Choroid plexus epithelial cell (primary cell): ENCODE results near the gene GALNT11.
A peak's percentile ranks its signal among the peaks of the same experiment; 100 is the strongest.

Experiments
- DNase-seq: peaks from one replicate; pipeline ENCODE4 v3.0.0-alpha.2; 2010; ENCODE audit warnings: low read depth
- H3K4me3 ChIP-seq: 2 replicates; pipeline ENCODE4 v1.5.1; 2011; ENCODE audit warnings: low read depth, mild to moderate bottlenecking, control low read depth, low read length, moderate library complexity
- CTCF ChIP-seq: conservative IDR thresholded peaks from 2 replicates; pipeline ENCODE4 v1.5.1; 2011; ENCODE audit warnings: low read depth, mild to moderate bottlenecking, control low read depth, inconsistent platforms, low read length, moderate library complexity

Gene GALNT11

GRCh38 chr7:152108359-152108758 lies 82.9 kb downstream of the GALNT11 start:
- peak; percentile 12 for DNase-seq
- TF ChIP-seq CTCF: no peak
- H3K4me3 ChIP-seq: no peak overlapping the region

GRCh38 chr7:152112829-152113228 lies 87.4 kb downstream of the GALNT11 start:
- DNase-seq: no peak
- H3K4me3 ChIP-seq: no peak overlapping the region
- no peak for TF ChIP-seq CTCF

GRCh38 chr7:152115021-152115718 lies 89.7 kb downstream of the GALNT11 start:
- TF ChIP-seq CTCF: no peak
- no peak overlapping the region for H3K4me3 ChIP-seq
- DNase-seq: no peak

- TF ChIP-seq CTCF: no peak
- DNase-seq: no peak
- H3K4me3 ChIP-seq: no peak overlapping the region
Measured at GRCh38 chr7:152117356-152117755, 91.9 kb downstream of the GALNT11 start.

- no peak for TF ChIP-seq CTCF
- DNase-seq: peak; percentile 10
Measured at GRCh38 chr7:152120210-152120609, 94.7 kb downstream of the GALNT11 start.

GRCh38 chr7:152120776-152121175 lies 95.3 kb downstream of the GALNT11 start:
- TF ChIP-seq CTCF: no peak
- H3K4me3 ChIP-seq: no peak overlapping the region
- DNase-seq: no peak

More at GRCh38 chr7:152120210-152120609, 94.7 kb downstream of the GALNT11 start:
- no peak overlapping the region for H3K4me3 ChIP-seq

- no peak for TF ChIP-seq CTCF
- H3K4me3 ChIP-seq: no peak overlapping the region
- DNase-seq: no peak
Measured at GRCh38 chr7:152121432-152121831, 96.0 kb downstream of the GALNT11 start.
